Chondrocyte (in vitro differentiated cells): ENCODE data around the gene STRIT1. TPM values are rescaled to one million over a fixed set of nuclear protein-coding genes. Genes with fewer than 3 reads are reported as not detected.

Experiments
- DNase-seq: peaks from one replicate; pipeline ENCODE4 v3.0.0; 2021; ENCODE audit warnings: mixed read lengths, low spot score
- H3K27ac Mint-ChIP-seq: one replicate; pipeline ENCODE4 v1.8.0; 2021; ENCODE audit warnings: mild to moderate bottlenecking, moderate library complexity, mixed read lengths; ENCODE audit not compliant: unreplicated experiment
- H3K27me3 Mint-ChIP-seq: 2 replicates; pipeline ENCODE4 v1.8.0; 2021; ENCODE audit warnings: low read depth, mixed read lengths
- H3K36me3 Mint-ChIP-seq: 2 replicates; pipeline ENCODE4 v1.8.0; 2021; ENCODE audit warnings: low read depth, mixed read lengths
- H3K4me1 Mint-ChIP-seq: 2 replicates; pipeline ENCODE4 v1.8.0; 2021; ENCODE audit warnings: low read depth, mild to moderate bottlenecking, mixed read lengths
- H3K4me3 Mint-ChIP-seq: one replicate; pipeline ENCODE4 v1.8.0; 2021; ENCODE audit warnings: mild to moderate bottlenecking, moderate library complexity, mixed read lengths; ENCODE audit not compliant: unreplicated experiment
- H3K9me3 Mint-ChIP-seq: 2 replicates; pipeline ENCODE4 v1.8.0; 2021; ENCODE audit warnings: low read depth, mixed read lengths
- total RNA-seq: library from RNA; stranded (reverse); gene quantifications from 3 replicates; pipeline ENCODE4 v1.2.1, GENCODE V29; 2021
- TF ChIP-seq, protein P1 (sequence below): fragments of 200-600 bp; sonication (generic); IDR thresholded peaks from 2 replicates; pipeline ENCODE4 v1.5.0; 2021; ENCODE audit warnings: antibody characterized with exemption, mild to moderate bottlenecking, moderate library complexity

Gene STRIT1
- total RNA-seq, 1 donor from 2014 or later = not detected

GRCh38 chr3:155323063-155323666 lies 29.7 kb upstream of the STRIT1 start:
- no peak overlapping the region for H3K27ac Mint-ChIP-seq
- H3K27me3 Mint-ChIP-seq = peaks cover under 1% of the 10 kb centered on the region
- H3K4me3 Mint-ChIP-seq = no peak overlapping the region
- H3K36me3 Mint-ChIP-seq = no peaks in the 10 kb centered on the region
- TF ChIP-seq, protein P1, sequence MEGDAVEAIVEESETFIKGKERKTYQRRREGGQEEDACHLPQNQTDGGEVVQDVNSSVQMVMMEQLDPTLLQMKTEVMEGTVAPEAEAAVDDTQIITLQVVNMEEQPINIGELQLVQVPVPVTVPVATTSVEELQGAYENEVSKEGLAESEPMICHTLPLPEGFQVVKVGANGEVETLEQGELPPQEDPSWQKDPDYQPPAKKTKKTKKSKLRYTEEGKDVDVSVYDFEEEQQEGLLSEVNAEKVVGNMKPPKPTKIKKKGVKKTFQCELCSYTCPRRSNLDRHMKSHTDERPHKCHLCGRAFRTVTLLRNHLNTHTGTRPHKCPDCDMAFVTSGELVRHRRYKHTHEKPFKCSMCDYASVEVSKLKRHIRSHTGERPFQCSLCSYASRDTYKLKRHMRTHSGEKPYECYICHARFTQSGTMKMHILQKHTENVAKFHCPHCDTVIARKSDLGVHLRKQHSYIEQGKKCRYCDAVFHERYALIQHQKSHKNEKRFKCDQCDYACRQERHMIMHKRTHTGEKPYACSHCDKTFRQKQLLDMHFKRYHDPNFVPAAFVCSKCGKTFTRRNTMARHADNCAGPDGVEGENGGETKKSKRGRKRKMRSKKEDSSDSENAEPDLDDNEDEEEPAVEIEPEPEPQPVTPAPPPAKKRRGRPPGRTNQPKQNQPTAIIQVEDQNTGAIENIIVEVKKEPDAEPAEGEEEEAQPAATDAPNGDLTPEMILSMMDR = peak; percentile 95
- DNase-seq = no peak
- no peaks in the 10 kb centered on the region for H3K4me1 Mint-ChIP-seq
- no peaks in the 10 kb centered on the region for H3K9me3 Mint-ChIP-seq

DNA sequence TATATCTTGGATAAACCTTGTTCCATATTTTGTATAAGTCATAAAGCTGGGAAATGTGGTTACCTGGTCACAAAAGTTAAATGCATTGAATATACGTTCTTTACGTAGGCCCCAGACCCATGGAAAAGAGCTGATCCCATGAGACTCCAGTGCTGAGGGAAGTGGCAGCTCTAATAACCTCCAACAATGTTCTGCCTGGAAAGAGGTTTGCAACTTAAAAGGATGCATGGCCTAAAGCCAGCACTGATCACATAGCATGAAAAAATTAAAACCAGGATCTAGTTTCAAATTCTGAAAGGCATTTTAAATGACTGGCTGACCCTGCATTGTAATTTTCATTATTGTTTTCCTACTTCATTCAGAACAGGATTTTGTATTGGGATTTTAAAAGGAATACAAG lies 27.9 kb upstream of the STRIT1 start:
- TF ChIP-seq, protein P1 = no peak
- no peak overlapping the region for H3K4me3 Mint-ChIP-seq
- no peaks in the 10 kb centered on the region for H3K9me3 Mint-ChIP-seq
- H3K36me3 Mint-ChIP-seq = no peaks in the 10 kb centered on the region
- no peaks in the 10 kb centered on the region for H3K27me3 Mint-ChIP-seq
- H3K4me1 Mint-ChIP-seq = no peaks in the 10 kb centered on the region
- H3K27ac Mint-ChIP-seq = no peak overlapping the region
- DNase-seq = no peak

DNA sequence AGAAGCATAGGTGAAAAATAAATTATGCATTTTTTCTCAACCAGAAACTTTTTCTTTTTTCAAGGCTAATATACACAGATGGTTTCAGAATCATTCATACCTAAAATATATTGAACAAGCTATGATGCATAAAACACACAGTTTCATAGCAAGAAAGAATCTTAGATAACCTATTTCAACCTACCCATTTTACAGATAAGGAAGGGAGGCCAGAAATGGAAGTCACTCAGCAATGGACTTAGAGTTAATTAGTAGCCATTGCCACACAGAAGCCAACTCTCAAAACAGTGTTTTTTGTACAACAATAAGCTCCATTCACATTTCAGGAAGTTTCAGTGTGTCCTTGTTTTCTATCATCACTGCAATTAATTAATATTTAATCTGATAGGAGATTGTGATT lies 27.5 kb upstream of the STRIT1 start:
- Mint-ChIP-seq H3K36me3 (no peaks in the 10 kb centered on the region), H3K4me3 (no peak overlapping the region), H3K4me1 (no peaks in the 10 kb centered on the region), H3K27me3 (no peaks in the 10 kb centered on the region), H3K27ac (no peak overlapping the region), H3K9me3 (no peaks in the 10 kb centered on the region)
- no peak for DNase-seq
- TF ChIP-seq, protein P1 = no peak

GRCh38 chr3:155318740-155319139 lies 25.3 kb upstream of the STRIT1 start:
- H3K4me3 Mint-ChIP-seq = no peak overlapping the region
- TF ChIP-seq, protein P1 = no peak

DNA sequence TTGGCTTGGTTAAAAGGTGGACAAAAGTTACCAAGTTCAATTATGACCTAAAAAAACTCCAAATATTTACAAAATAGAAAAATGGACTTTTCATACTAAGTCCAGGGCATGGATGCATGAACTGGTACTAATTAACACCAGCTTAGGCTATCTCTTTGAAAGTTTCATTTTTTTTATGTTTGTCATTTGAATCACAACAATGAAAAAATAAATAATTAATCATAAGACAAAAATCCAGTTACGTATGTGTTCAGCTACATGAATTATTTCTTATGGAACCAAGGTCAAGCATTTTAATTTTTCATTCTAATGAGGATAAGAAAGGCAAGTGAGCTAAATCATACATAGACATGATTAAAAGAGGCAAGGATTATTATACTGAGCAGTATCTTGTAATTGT lies 23.7 kb upstream of the STRIT1 start:
- no peaks in the 10 kb centered on the region for H3K9me3 Mint-ChIP-seq
- TF ChIP-seq, protein P1 = no peak
- no peaks in the 10 kb centered on the region for H3K27me3 Mint-ChIP-seq
- no peak overlapping the region for H3K27ac Mint-ChIP-seq
- no peak overlapping the region for H3K4me3 Mint-ChIP-seq
- H3K4me1 Mint-ChIP-seq = peaks cover 10% of the 10 kb centered on the region
- no peak for DNase-seq
- no peaks in the 10 kb centered on the region for H3K36me3 Mint-ChIP-seq

More at GRCh38 chr3:155318740-155319139, 25.3 kb upstream of the STRIT1 start:
- Mint-ChIP-seq H3K9me3 (no peaks in the 10 kb centered on the region), H3K4me1 (no peaks in the 10 kb centered on the region), H3K27me3 (no peaks in the 10 kb centered on the region), H3K27ac (no peak overlapping the region), H3K36me3 (no peaks in the 10 kb centered on the region)
- no peak for DNase-seq
